Sigmoid colon (tissue), 4 donors: Measurements from ENCODE around the gene PPEF2.

Source experiments
- EP300 ChIP-seq, 4 donors: sonication (generic); formaldehyde crosslinking; IDR thresholded peaks; one replicate each; pipeline ENCODE4 v1.6.1; 2017; ENCODE audit warnings: antibody characterized with exemption in 4 of 4
- POLR2A ChIP-seq, 2 donors: fragments of 450-650 bp; IDR thresholded peaks; one replicate each; pipeline ENCODE4 v1.6.1; 2016; ENCODE audit warnings: antibody characterized with exemption in 2 of 2, mild to moderate bottlenecking in 2 of 2, moderate library complexity in 2 of 2
- POLR2AphosphoS5 ChIP-seq, 4 donors: sonication (generic); formaldehyde crosslinking; IDR thresholded peaks; one replicate each; pipeline ENCODE4 v1.6.1; 2017; ENCODE audit warnings: antibody characterized with exemption in 4 of 4
- TF ChIP-seq, protein P1 (sequence below), 4 experiments: fragments of 450-650 bp in 3 of 4; fragments of 200-600 bp in 1 of 4; IDR thresholded peaks; one replicate each; pipeline ENCODE4 v1.5.1; 2016 to 2019; ENCODE audit warnings: antibody characterized with exemption in 4 of 4, mild to moderate bottlenecking in 3 of 4, moderate library complexity in 2 of 4

DNA sequence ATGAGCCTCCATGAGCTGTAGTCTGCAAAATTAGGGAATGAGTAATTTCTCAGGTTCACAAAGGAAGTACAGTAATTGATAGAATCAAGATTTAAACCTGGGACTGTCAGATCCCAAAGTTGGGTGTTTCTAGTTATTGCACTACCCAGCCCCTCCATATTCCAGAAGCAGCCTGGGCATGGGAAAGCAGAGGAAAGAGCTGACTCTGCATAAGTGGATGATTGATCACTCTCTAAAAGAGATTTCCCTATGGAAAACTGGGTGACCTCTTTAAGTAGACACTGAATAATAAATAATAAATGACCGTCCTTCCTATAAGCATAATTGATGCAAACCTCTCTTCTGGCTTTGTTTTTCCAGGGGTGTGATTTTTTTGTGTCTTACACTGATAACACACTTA, 33.4 kb upstream of the PPEF2 start:
- TF ChIP-seq, protein P1, sequence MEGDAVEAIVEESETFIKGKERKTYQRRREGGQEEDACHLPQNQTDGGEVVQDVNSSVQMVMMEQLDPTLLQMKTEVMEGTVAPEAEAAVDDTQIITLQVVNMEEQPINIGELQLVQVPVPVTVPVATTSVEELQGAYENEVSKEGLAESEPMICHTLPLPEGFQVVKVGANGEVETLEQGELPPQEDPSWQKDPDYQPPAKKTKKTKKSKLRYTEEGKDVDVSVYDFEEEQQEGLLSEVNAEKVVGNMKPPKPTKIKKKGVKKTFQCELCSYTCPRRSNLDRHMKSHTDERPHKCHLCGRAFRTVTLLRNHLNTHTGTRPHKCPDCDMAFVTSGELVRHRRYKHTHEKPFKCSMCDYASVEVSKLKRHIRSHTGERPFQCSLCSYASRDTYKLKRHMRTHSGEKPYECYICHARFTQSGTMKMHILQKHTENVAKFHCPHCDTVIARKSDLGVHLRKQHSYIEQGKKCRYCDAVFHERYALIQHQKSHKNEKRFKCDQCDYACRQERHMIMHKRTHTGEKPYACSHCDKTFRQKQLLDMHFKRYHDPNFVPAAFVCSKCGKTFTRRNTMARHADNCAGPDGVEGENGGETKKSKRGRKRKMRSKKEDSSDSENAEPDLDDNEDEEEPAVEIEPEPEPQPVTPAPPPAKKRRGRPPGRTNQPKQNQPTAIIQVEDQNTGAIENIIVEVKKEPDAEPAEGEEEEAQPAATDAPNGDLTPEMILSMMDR (IDR thresholded peaks at IDR 0.05): no peak
- TF ChIP-seq EP300 (IDR thresholded peaks at IDR 0.05): no peak
- no peak for TF ChIP-seq POLR2A (IDR thresholded peaks at IDR 0.05)
- no peak for TF ChIP-seq POLR2AphosphoS5 (IDR thresholded peaks at IDR 0.05)
